HG02885 (cell line): ENCODE data around the gene B3GAT1.
"Not testable (repeated sequence)": the region's sequence is repeated elsewhere in the genome, so short reads cannot be mapped to it uniquely, and the experiment has no call there.

Experiments used
- ATAC-seq: cut with Tn5 transposase; IDR thresholded peaks from one replicate; pipeline ENCODE4 v1.9.1; 2021; ENCODE audit warnings: mild to moderate bottlenecking; ENCODE audit not compliant: unreplicated experiment, poor library complexity

Gene B3GAT1

GRCh38 chr11:134361661-134362060 lies 50.4 kb downstream of the B3GAT1 start:
- ATAC-seq: no peak

GRCh38 chr11:134360050-134360835 lies 51.8 kb downstream of the B3GAT1 start:
- peak; percentile 93 for ATAC-seq

GRCh38 chr11:134359646-134360045 lies 52.4 kb downstream of the B3GAT1 start:
- ATAC-seq: no peak

GRCh38 chr11:134358856-134359490 lies 53.1 kb downstream of the B3GAT1 start:
- ATAC-seq: no peak

- no peak for ATAC-seq
Observed at GRCh38 chr11:134358165-134358855, 53.7 kb downstream of the B3GAT1 start.

GRCh38 chr11:134357545-134357839 lies 54.5 kb downstream of the B3GAT1 start:
- ATAC-seq: no peak

- ATAC-seq: no peak
Observed at GRCh38 chr11:134356656-134357544, 55.1 kb downstream of the B3GAT1 start.

GRCh38 chr11:134355656-134356055 lies 56.4 kb downstream of the B3GAT1 start:
- no peak for ATAC-seq

- ATAC-seq: no peak
Observed at GRCh38 chr11:134355136-134355535, 56.9 kb downstream of the B3GAT1 start.

- ATAC-seq: no peak
Observed at GRCh38 chr11:134352111-134352510, 59.9 kb downstream of the B3GAT1 start.

GRCh38 chr11:134350381-134350780 lies 61.7 kb downstream of the B3GAT1 start:
- peak; percentile 84 for ATAC-seq

- peak; percentile 11 for ATAC-seq
Observed at GRCh38 chr11:134349802-134350355, 62.2 kb downstream of the B3GAT1 start.

GRCh38 chr11:134349109-134349801 lies 62.8 kb downstream of the B3GAT1 start:
- peak; percentile 42 for ATAC-seq

- no peak for ATAC-seq
Observed at GRCh38 chr11:134347441-134347840, 64.6 kb downstream of the B3GAT1 start.

- no peak for ATAC-seq
Observed at GRCh38 chr11:134346976-134347350, 65.1 kb downstream of the B3GAT1 start.

GRCh38 chr11:134346101-134346975 lies 65.7 kb downstream of the B3GAT1 start:
- ATAC-seq: no peak

GRCh38 chr11:134345237-134345550 lies 66.8 kb downstream of the B3GAT1 start:
- no peak for ATAC-seq

GRCh38 chr11:134344497-134345236 lies 67.4 kb downstream of the B3GAT1 start:
- not testable (repeated sequence) for ATAC-seq
